HEK293T (cell line): Measurements from ENCODE around the gene MEGF6.

Experiments used
- ARNT ChIP-seq: fragments of 450-650 bp; IDR thresholded peaks from 2 replicates; pipeline ENCODE4 v1.6.1; 2017; ENCODE audit warnings: mild to moderate bottlenecking
- BHLHE40 ChIP-seq: fragments of 450-650 bp; IDR thresholded peaks from 2 replicates; pipeline ENCODE4 v1.6.1; 2016; ENCODE audit warnings: mild to moderate bottlenecking, moderate library complexity, borderline replicate concordance
- CTBP1 ChIP-seq: fragments of 450-650 bp; IDR thresholded peaks from 2 replicates; pipeline ENCODE4 v1.6.1; 2016; ENCODE audit warnings: borderline replicate concordance
- ELF4 ChIP-seq: fragments of 450-650 bp; IDR thresholded peaks from 2 replicates; pipeline ENCODE4 v1.6.1; 2017; ENCODE audit warnings: antibody characterized with exemption
- FOXA1 ChIP-seq: fragments of 450-650 bp; IDR thresholded peaks from 2 replicates; pipeline ENCODE4 v1.6.1; 2016; ENCODE audit warnings: mild to moderate bottlenecking
- FOXK2 ChIP-seq: fragments of 450-650 bp; IDR thresholded peaks from 2 replicates; pipeline ENCODE4 v1.6.1; 2016; ENCODE audit warnings: mild to moderate bottlenecking
- FOXM1 ChIP-seq: fragments of 450-650 bp; IDR thresholded peaks from 2 replicates; pipeline ENCODE4 v1.6.1; 2017; ENCODE audit warnings: mild to moderate bottlenecking, borderline replicate concordance
- HDGF ChIP-seq: fragments of 450-650 bp; IDR thresholded peaks from 2 replicates; pipeline ENCODE4 v1.6.1; 2017; ENCODE audit warnings: antibody characterized with exemption, borderline replicate concordance
- L3MBTL2 ChIP-seq: fragments of 450-650 bp; conservative IDR thresholded peaks from 2 replicates; pipeline ENCODE4 v1.6.1; 2016; ENCODE audit warnings: mild to moderate bottlenecking
- NFRKB ChIP-seq: fragments of 450-650 bp; IDR thresholded peaks from 2 replicates; pipeline ENCODE4 v1.6.1; 2016; ENCODE audit warnings: mild to moderate bottlenecking, moderate library complexity
- PKNOX1 ChIP-seq: fragments of 450-650 bp; IDR thresholded peaks from 2 replicates; pipeline ENCODE4 v1.6.1; 2016
- SP1 ChIP-seq: fragments of 450-650 bp; IDR thresholded peaks from 2 replicates; pipeline ENCODE4 v1.6.1; 2017
- SUZ12 ChIP-seq: fragments of 450-650 bp; IDR thresholded peaks from 2 replicates; pipeline ENCODE4 v1.6.1; 2016; ENCODE audit warnings: mild to moderate bottlenecking
- ZNF384 ChIP-seq: fragments of 450-650 bp; IDR thresholded peaks from 2 replicates; pipeline ENCODE4 v1.6.1; 2016

- TF ChIP-seq SP1 (no peak), PKNOX1 (no peak), SUZ12 (no peak), NFRKB (no peak), ELF4 (no peak), CTBP1 (no peak), ZNF384 (no peak), ARNT (no peak), FOXK2 (no peak), FOXM1 (no peak), FOXA1 (no peak), L3MBTL2 (no peak), BHLHE40 (no peak), HDGF (no peak)
These were observed 35.3 kb downstream of the MEGF6 start for GRCh38 chr1:3575993-3576392.
